A204.1 (cell line): ENCODE results near the gene LINC01488.

ENCODE experiments used
- FAIRE-seq: peaks from 2 replicates; lab custom pipeline; 2012; peaks lifted over from hg19 to GRCh38; lab: Jason Lieb, UNC

The LINC01488 gene

DNA sequence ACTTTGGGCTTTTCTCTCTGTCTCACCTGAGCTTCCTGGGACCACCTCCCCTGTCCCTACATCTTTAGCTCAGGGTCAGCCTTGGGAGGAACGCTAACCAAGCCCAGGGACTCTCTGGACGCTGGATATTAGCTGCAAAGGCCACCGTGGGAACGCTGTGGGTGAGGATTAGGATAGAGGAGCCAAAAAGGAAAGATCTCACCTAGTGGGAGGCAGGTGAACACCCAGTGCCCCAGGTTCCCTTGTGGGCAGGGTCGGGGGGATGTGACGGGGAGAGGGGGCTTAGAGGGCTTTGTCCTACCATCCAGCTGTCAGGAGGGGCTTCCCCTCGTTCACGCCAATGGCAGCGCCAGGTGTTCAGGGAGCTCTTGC is 50.2 kb downstream of the LINC01488 start:
- FAIRE-seq = no peak

DNA sequence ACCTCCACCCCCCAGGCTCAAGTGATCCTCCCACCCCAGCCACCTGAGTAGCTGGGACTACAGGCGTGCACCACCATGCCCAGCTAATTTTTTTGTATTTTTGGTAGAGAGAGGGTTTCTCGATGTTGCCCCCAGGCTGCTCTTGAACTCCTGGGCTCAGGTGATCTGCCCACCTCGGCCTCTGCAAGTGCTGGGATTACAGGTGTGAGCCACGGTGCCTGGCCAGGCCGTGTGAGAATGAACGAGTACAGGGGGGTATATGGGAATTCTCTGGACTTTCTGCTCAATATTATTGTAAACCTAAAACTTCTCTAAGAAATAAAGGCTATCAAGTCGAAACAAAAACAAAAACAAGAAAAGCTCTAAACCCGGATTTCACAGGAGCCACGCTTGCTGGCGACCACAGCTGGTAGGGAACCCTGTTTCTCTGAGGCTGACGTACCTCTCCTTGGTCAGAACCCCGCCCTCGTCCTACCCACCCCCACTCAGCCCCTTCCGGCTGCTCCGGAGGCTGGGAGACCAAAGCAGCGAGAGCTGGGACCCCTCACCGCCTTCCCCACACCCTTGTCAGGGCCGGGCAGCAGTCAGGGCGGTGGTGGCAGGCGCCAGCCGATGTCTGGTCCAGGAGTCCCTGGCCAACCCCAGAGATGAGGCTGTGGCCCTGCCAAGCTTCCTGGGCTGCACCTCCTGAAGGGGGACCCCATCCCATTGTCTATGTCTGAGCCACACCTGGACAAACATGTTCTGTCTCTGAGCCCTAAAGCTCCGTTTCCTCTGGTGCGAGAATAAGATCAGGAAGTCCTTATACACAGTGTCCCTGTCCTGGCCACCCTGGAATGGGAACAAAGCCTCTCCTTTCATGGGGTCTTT is 52.1 kb downstream of the LINC01488 start:
- FAIRE-seq = no peak

DNA sequence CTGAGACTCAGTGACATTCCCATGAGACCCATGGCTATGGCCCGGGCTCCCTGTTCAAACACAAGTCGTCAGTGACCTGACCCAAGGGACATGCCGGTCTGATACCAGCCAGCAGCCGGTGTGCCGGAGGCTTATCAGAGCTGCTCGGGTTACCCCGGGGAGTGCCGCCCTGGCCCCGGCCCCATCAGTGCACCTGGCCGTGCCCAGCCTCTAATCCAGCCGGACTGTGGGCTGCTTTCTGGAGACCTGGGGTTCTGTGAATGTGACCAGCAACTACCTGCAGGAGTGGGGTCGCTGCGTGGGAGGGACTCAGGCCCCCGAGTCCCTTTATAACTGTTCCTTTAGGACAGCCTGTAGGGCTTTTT is 52.7 kb downstream of the LINC01488 start:
- no peak for FAIRE-seq

- FAIRE-seq = no peak
Observed at GRCh38 chr11:69535908-69536307, 54.4 kb downstream of the LINC01488 start.

- FAIRE-seq = no peak
Observed at GRCh38 chr11:69536406-69536805, 54.9 kb downstream of the LINC01488 start.

DNA sequence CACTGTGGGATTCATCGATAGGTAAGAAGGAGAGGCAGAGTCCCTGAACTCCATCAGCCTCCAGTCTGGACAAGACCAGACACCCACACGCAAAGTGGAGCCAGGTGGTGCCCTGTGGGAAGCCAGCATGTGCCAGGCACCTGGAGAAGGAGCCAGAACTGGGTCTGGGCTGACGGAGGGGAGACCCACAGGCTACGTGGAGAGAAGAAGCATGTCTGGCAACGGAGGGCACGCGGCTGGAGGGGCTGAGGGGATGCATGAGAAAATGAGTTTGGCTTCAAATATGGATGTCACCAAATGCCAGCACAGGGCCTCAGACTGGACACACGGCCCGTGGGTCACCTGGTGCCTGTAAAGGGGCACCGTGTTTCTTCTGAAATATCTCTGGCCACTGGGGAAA is 55.7 kb downstream of the LINC01488 start:
- FAIRE-seq = no peak

DNA sequence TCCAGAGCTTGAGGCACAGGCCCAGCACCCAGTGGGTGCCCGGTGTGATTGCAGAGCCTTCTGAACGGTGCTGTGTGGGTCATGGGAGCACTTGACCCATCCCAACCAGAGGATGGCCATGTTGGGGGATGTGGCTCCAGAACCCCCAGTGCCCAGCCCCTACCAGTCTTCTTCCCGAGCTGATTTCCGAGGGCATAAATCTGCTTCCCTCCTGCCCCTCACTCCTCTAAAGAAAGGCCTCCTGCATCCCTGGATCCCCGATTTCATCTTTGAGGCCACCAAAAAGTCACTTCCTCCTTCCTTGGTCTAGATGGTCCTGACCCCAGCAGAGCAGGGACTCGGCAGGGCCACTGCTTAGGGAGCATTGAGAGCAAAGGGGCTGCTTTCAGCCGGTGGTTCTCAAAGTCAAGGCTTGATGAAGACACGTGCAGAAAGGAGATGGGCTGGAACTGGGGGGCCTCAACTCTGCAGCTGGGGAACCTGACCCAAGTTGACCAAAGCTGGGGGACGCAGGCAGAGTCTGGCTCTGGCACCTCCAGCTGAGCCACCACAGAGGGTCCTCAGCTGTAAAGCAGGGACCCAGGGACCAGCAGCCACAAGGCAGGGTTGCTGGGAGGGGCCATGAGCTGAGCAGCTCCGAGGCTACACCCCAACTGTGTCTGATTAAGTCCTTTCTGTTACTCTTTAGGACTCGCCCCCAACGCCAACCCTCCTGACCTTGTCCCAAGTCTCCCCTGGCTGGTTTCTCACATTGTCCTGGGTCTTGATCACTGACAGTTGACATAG is 56.6 kb downstream of the LINC01488 start:
- FAIRE-seq = no peak

GRCh38 chr11:69538854-69539253 is 57.4 kb downstream of the LINC01488 start:
- no peak for FAIRE-seq

DNA sequence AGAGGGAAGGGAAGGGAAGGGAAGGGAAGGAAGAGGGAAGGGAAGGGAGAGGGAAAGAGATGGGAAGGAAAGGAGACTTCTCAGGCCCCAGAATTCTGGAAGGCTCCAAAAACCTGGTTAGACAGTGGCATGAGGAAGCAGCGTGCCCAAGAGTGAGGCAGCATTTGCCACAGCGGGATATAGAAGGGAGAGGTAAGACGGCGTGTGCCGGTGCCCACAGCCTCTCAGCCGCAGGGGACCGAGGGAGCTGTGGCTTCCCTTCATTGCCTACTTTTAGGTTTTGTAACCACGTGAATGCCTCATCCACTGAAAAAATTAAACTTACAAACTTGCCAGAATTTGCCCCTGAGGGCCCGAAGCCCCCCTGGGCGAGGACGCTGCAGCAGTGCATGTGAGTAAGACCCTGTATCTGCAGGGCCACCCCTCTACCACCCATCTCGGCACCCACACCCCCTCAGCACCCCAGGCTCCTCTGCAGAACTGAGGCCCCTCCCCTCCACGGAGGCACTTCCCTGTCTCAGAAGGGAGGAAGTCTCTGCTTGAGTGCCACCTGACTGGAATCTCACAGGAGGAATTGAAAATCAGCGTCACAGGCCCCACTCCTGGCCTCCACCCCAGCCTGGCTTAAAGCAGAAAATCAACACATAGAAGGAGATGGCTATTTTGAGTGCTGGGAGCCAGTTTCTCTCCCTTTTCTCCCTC is 58.1 kb downstream of the LINC01488 start:
- no peak for FAIRE-seq

DNA sequence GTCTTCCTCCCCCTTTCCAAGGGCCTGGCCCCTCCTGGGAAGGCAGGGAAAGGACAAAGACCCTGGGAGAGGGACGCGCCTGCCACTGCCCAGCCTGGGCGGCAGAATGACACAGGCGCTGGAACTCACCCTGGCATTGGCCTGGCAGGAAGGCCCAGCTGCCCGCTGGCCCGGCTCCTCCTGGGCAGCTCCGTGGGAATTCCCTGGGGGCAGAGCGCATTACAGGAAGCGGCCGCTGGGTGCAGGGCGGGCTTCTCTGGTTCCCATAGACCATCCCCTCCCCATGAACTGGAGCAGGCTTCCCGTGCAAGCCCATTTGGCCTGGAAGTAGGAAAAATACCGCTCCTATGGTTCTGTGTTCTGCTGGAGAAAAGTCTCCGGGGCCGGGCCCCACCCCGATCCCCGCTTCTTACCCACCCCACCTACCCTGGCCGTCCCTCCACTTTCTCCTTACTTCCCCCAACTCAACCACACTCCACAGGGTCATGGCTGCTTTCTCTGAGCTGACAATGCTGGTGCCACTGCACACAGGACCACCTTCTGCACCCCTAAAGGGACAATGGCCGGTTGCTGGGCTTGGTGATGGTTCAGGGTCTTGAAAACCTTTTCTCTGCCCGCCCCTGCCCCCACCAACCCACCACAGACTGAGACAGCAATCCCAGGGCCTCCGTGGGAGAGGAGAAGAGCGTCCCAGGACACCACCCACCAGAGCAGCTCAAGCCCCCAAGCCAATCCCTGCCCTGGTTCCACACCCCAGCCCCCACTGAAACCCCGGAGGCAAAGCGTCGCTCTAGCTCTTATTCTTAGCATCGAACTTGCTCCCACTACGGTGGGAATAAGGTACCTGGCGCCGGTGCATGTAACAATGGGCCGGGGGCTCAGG is 58.9 kb downstream of the LINC01488 start:
- no peak for FAIRE-seq

DNA sequence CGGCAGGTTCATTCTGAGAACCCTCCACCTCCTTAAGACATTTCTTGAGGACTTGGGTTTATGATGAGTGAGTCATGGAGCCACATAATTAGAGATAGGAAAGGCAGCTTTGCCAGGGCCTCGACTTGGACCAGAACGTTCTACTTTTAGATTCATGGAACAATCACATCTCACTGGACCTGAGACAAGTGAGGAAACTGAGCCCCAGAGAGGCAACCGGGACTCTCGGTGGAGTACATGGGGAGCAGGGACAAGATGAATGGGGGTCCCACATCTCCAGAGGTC is 59.5 kb downstream of the LINC01488 start:
- FAIRE-seq = no peak

DNA sequence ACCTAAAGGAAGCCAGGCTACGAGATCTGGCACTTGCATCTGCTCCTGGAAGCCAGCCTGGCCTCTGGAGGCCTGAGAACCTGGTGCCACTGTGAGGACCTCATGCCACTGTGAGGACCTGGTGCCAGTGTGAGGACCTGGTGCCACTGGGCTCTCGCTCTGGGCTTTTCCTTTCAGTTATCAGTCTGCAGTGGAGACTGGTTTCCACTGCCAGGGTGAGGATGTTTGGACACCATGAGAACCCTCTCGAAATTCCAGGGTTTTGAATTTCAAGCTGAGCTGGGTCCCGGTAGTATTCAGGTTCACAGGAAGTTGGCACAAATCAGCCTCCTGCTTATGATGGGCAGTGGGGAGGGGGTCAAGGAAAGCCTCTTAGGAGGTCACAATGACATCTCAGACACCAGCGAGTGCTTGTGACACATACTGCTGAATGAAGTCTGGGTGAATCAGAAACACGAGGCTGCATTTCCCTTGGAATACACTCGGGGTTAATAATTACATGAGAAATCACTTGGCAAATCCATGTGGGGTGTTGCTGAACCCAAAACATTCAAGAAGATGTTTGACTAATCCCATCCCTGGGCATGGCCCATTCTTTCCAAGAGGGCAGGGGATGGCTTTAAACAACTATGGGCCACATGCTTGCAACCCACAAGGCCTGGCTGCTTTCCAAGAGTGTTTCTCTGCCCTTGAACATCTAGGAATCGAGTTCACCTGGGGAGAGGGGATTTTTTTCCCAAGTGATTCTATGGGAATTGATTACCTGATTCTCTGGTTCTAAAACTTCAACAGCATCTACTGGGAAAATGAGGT is 60.2 kb downstream of the LINC01488 start:
- no peak for FAIRE-seq

GRCh38 chr11:69542314-69543168 is 61.1 kb downstream of the LINC01488 start:
- FAIRE-seq = no peak
